ENCODE measurements around the gene OR4D11. TPM values are rescaled to one million over a fixed set of nuclear protein-coding genes. Genes with fewer than 3 reads are reported as not detected.
A peak's percentile ranks its signal among the peaks of the same experiment; 100 is the strongest.

Gene OR4D11
- total and polyA plus RNA-seq, 10 of the 15 experiments (the other 5 are each of a cell fraction or from before 2014, with no cell fraction given) = not detected

GRCh38 chr11:59550368-59550841, 47.0 kb downstream of the OR4D11 start (continued):
- no peak for TF ChIP-seq RBBP5 (conservative IDR thresholded peaks at IDR 0.05)
- no peak for TF ChIP-seq MLLT1 (IDR thresholded peaks at IDR 0.05)
- no peak for TF ChIP-seq CBX3 (IDR thresholded peaks at IDR 0.05; ENCODE audit: borderline replicate concordance, low read depth)
- no peak for TF ChIP-seq HDGF (IDR thresholded peaks at IDR 0.05)
- TF ChIP-seq BCL3 (IDR thresholded peaks at IDR 0.05; ENCODE audit: borderline replicate concordance, insufficient read depth, low read depth, low read length, poor library complexity, severe bottlenecking) = no peak
- no peak for TF ChIP-seq ATF3 (IDR thresholded peaks at IDR 0.05; ENCODE audit: borderline replicate concordance, extremely low read depth, low read depth, low read length)
- no peak for TF ChIP-seq BRCA1 (IDR thresholded peaks at IDR 0.05; ENCODE audit: low read depth, low read length)
- TF ChIP-seq ATF2 (IDR thresholded peaks at IDR 0.05; ENCODE audit: low read length) = no peak
- TF ChIP-seq RFX5 (IDR thresholded peaks at IDR 0.05; ENCODE audit: low read depth, low read length) = no peak
- TF ChIP-seq POLR2AphosphoS2 (IDR thresholded peaks at IDR 0.05; ENCODE audit: low read depth, low read length) = no peak
- TF ChIP-seq SREBF2 (IDR thresholded peaks at IDR 0.05; ENCODE audit: low read length) = peak; percentile 83
- no peak for TF ChIP-seq ESRRA (IDR thresholded peaks at IDR 0.05; ENCODE audit: low read length)
- no peak for TF ChIP-seq JUNB (IDR thresholded peaks at IDR 0.05)
- peak in 1 of 2 experiments; percentile 28; a peak in 1 of 4 replicates for TF ChIP-seq ETV6 (conservative IDR thresholded peaks at IDR 0.05 in 1 of 2, IDR thresholded peaks at IDR 0.05 in 1 of 2; ENCODE audit: borderline replicate concordance in 1 of 2, low read depth in 1 of 2)
- no peak for TF ChIP-seq CHD4 (IDR thresholded peaks at IDR 0.05)
- TF ChIP-seq TCF3 (IDR thresholded peaks at IDR 0.05; ENCODE audit: borderline replicate concordance, insufficient read depth, low read depth, low read length) = no peak
- TF ChIP-seq CBFB (IDR thresholded peaks at IDR 0.05; ENCODE audit: low read depth) = peak; percentile 24; the same call in 1 of the 2 replicates
- no peak for TF ChIP-seq NR2C1 (IDR thresholded peaks at IDR 0.05)
- TF ChIP-seq NBN (IDR thresholded peaks at IDR 0.05) = peak; percentile 93
- no peak for TF ChIP-seq CEBPB (IDR thresholded peaks at IDR 0.05; ENCODE audit: borderline replicate concordance in 1 of 2, low read depth in 2 of 2, low read length in 2 of 2)
- peak; percentile 94; the same call in 1 of the 2 replicates for TF ChIP-seq LARP7 (IDR thresholded peaks at IDR 0.05)
- peak; percentile 39 to 59 (median 57) for TF ChIP-seq CTCF (IDR thresholded peaks at IDR 0.05 in 2 of 3, conservative IDR thresholded peaks at IDR 0.05 in 1 of 3; ENCODE audit: control insufficient read depth in 2 of 3, extremely low read depth in 1 of 3, insufficient read depth in 1 of 3, low read depth in 3 of 3, low read length in 3 of 3)
- TF ChIP-seq, protein P1, sequence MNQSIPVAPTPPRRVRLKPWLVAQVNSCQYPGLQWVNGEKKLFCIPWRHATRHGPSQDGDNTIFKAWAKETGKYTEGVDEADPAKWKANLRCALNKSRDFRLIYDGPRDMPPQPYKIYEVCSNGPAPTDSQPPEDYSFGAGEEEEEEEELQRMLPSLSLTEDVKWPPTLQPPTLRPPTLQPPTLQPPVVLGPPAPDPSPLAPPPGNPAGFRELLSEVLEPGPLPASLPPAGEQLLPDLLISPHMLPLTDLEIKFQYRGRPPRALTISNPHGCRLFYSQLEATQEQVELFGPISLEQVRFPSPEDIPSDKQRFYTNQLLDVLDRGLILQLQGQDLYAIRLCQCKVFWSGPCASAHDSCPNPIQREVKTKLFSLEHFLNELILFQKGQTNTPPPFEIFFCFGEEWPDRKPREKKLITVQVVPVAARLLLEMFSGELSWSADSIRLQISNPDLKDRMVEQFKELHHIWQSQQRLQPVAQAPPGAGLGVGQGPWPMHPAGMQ (IDR thresholded peaks at IDR 0.05; ENCODE audit: borderline replicate concordance) = no peak
- TF ChIP-seq SUPT20H (IDR thresholded peaks at IDR 0.05; ENCODE audit: borderline replicate concordance, control insufficient read depth, low read depth, low read length) = no peak
